A673 (cell line): ENCODE results near the gene DIP2C.

ENCODE experiments used
- CTCF ChIP-seq: fragments of 300-800, 200-600 bp; sonication (generic); conservative IDR thresholded peaks from 2 replicates; pipeline ENCODE4 v1.5.1; 2017; ENCODE audit warnings: low read depth, mild to moderate bottlenecking, antibody characterized with exemption, low read length, moderate library complexity, mixed read lengths
- EZH2 ChIP-seq: fragments of 200-600 bp; sonication (generic); IDR thresholded peaks from 2 replicates; pipeline ENCODE4 v1.6.1; 2017; ENCODE audit warnings: borderline replicate concordance, low read depth, mild to moderate bottlenecking, mixed read lengths, antibody characterized with exemption, low read length; ENCODE audit not compliant: poor library complexity, severe bottlenecking

- no peak for TF ChIP-seq CTCF
- no peak for TF ChIP-seq EZH2
These were observed 22.4 kb downstream of the DIP2C start for GRCh38 chr10:667096-667495.
